Fibroblast of pulmonary artery (primary cell): ENCODE data around the gene CTNNA1.
"Not testable (repeated sequence)": the region's sequence is repeated elsewhere in the genome, so short reads cannot be mapped to it uniquely, and the experiment has no call there.

Experiments
- DNase-seq: peaks from one replicate; pipeline ENCODE4 v3.0.0-alpha.2; 2010; ENCODE audit warnings: low read depth
- H3K4me3 ChIP-seq: replicated peaks from 2 replicates; pipeline ENCODE4 v1.5.1; 2011; ENCODE audit warnings: low read depth, mild to moderate bottlenecking, control low read depth, low read length, moderate library complexity
- TF ChIP-seq, protein P1 (sequence below): IDR thresholded peaks from 2 replicates; pipeline ENCODE4 v1.5.1; 2011; ENCODE audit warnings: mild to moderate bottlenecking, control low read depth, low read length, inconsistent platforms; ENCODE audit errors: missing control alignments

The CTNNA1 gene

DNA sequence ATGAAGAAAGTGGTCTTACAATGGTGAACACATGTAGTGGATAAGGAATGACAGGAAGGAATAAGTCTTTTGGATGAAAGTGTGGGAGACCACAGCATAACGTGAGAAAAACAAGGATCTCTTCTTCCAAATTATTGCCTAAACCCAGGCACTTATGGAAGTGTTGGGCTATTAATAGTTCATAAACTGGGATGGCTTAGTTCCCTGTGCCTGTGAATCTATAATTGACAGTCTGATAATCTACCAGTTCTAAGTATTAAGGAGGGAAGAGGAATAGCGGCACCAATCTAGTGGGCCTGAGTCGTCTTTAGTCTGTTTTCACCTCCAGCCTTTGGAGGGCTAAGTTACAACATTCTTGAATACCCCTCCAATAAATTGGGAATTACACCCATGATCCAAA lies 161.1 kb downstream of the CTNNA1 start:
- TF ChIP-seq, protein P1, sequence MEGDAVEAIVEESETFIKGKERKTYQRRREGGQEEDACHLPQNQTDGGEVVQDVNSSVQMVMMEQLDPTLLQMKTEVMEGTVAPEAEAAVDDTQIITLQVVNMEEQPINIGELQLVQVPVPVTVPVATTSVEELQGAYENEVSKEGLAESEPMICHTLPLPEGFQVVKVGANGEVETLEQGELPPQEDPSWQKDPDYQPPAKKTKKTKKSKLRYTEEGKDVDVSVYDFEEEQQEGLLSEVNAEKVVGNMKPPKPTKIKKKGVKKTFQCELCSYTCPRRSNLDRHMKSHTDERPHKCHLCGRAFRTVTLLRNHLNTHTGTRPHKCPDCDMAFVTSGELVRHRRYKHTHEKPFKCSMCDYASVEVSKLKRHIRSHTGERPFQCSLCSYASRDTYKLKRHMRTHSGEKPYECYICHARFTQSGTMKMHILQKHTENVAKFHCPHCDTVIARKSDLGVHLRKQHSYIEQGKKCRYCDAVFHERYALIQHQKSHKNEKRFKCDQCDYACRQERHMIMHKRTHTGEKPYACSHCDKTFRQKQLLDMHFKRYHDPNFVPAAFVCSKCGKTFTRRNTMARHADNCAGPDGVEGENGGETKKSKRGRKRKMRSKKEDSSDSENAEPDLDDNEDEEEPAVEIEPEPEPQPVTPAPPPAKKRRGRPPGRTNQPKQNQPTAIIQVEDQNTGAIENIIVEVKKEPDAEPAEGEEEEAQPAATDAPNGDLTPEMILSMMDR = no peak
- no peak for DNase-seq
- no peak overlapping the region for H3K4me3 ChIP-seq

DNA sequence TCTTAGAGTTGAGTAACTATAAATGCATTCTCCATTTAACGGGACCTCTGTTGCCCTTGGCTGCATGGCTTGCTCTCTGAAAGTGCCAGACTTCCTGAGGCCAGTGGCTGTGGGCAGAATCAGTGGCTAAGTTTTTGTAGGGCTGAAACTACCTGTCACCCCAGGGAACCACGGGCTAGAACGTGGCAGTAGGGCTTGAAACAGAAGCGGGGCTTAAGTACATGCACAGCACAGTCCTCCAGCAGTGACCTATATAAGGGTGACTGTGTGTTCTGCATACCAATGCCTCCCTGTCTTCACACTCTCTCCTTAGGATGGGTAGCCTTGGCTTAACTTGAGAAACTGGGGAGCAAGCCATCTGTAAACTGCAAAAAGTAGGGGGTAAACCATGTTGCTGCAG lies 165.5 kb downstream of the CTNNA1 start:
- H3K4me3 ChIP-seq = no peak overlapping the region
- TF ChIP-seq, protein P1 = no peak
- DNase-seq = no peak

- H3K4me3 ChIP-seq = no peak overlapping the region
- TF ChIP-seq, protein P1 = no peak
- DNase-seq = no peak
Measured at GRCh38 chr5:138920181-138920580, 167.0 kb downstream of the CTNNA1 start.

GRCh38 chr5:138921362-138921761 lies 168.1 kb downstream of the CTNNA1 start:
- not testable (repeated sequence) for H3K4me3 ChIP-seq, DNase-seq

GRCh38 chr5:138922494-138922893 lies 169.3 kb downstream of the CTNNA1 start:
- DNase-seq = no peak
- TF ChIP-seq, protein P1 = no peak
- H3K4me3 ChIP-seq = no peak overlapping the region

DNA sequence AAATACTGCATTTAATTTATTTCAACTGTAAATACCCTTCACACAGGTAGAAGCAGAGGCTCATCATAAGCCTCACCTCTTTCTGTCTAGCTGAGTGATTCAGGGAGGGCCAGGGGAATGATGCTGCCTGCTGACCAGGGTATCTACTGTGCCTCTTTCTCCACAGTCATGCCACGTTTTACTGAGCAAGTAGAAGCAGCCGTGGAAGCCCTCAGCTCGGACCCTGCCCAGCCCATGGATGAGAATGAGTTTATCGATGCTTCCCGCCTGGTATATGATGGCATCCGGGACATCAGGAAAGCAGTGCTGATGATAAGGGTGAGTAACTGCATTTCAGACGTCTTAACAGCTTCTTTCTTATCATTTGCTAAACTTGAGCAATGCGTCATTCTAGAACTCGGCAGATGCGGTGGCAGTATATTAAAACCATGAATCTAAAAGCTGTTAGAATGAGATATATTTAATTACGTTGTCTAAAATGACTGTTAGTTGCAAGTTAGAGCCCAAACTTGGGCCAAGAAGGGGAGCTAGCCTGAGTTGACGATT lies 171.9 kb downstream of the CTNNA1 start:
- TF ChIP-seq, protein P1 = no peak
- DNase-seq = peak; percentile 55
- no peak overlapping the region for H3K4me3 ChIP-seq

GRCh38 chr5:138926257-138926656 lies 173.0 kb downstream of the CTNNA1 start:
- TF ChIP-seq, protein P1 = no peak
- no peak overlapping the region for H3K4me3 ChIP-seq

More at GRCh38 chr5:138926257-138926656, 173.0 kb downstream of the CTNNA1 start:
- DNase-seq = no peak
